Right renal pelvis (tissue), 4 donors: ENCODE data around the gene CAPS. TPM values are rescaled to one million over a fixed set of nuclear protein-coding genes. Genes with fewer than 3 reads are reported as not detected.

ENCODE experiments used
- DNase-seq, 4 donors: peaks; one replicate each; pipeline ENCODE4 v3.0.0-alpha.2; 2013; ENCODE audit warnings: low read depth in 4 of 4, low spot score in 3 of 4, missing footprints in 1 of 4
- polyA plus RNA-seq, 4 donors: library from polyadenylated mRNA; unstranded; fragments of 120-200 nt; gene quantifications; one replicate each; pipeline ENCODE4 v1.2.1, GENCODE V29; 2013; ENCODE audit not compliant: insufficient read length in 4 of 4

The CAPS gene
- polyA plus RNA-seq, 4 donors, result 23.3 to 44.2 (median 29.1) TPM

GRCh38 chr19:5908773-5909442 is 5.1 kb upstream of the CAPS start:
- DNase-seq, result no peak

GRCh38 chr19:5910638-5910907 is 3.5 kb upstream of the CAPS start:
- no peak for DNase-seq

GRCh38 chr19:5911366-5911765 is 2.7 kb upstream of the CAPS start:
- no peak for DNase-seq

- no peak for DNase-seq
Measured at GRCh38 chr19:5914358-5914774, 312 bp downstream of the CAPS start.

GRCh38 chr19:5914946-5915781 is 1.1 kb downstream of the CAPS start:
- DNase-seq, result no peak

GRCh38 chr19:5915782-5916165 is 1.7 kb downstream of the CAPS start:
- no peak for DNase-seq

- no peak for DNase-seq
Measured at GRCh38 chr19:5916181-5916708, 2.2 kb downstream of the CAPS start.

GRCh38 chr19:5917431-5918107 is 3.5 kb downstream of the CAPS start:
- no peak for DNase-seq

GRCh38 chr19:5918463-5919079 is 4.5 kb downstream of the CAPS start:
- no peak for DNase-seq

GRCh38 chr19:5921516-5922160 is 7.6 kb downstream of the CAPS start:
- DNase-seq, result no peak

- no peak for DNase-seq
Measured at GRCh38 chr19:5922161-5922545, 8.1 kb downstream of the CAPS start.

GRCh38 chr19:5923356-5923755 is 9.3 kb downstream of the CAPS start:
- no peak for DNase-seq

GRCh38 chr19:5925830-5926427 is 11.9 kb downstream of the CAPS start:
- no peak for DNase-seq

GRCh38 chr19:5926641-5927440 is 12.8 kb downstream of the CAPS start:
- DNase-seq, result no peak

- no peak for DNase-seq
Measured at GRCh38 chr19:5927441-5927821, 13.4 kb downstream of the CAPS start.

GRCh38 chr19:5929179-5929578 is 15.1 kb downstream of the CAPS start:
- DNase-seq, result no peak

- no peak for DNase-seq
Measured at GRCh38 chr19:5929625-5930024, 15.6 kb downstream of the CAPS start.

- no peak for DNase-seq
Measured at GRCh38 chr19:5931251-5931650, 17.2 kb downstream of the CAPS start.

- DNase-seq, result no peak
Measured at GRCh38 chr19:5932146-5932545, 18.1 kb downstream of the CAPS start.
